GM12878 (cell line): Measurements from ENCODE around the gene CALD1. TPM values are rescaled to one million over a fixed set of nuclear protein-coding genes. Genes with fewer than 3 reads are reported as not detected.

Experiments
- ATAC-seq: fragments of 200-7000 bp; cut with Tn5 transposase; 3 replicates; pipeline ENCODE4 v1.9.1; 2020; ENCODE audit warnings: mild to moderate bottlenecking, moderate library complexity
- BruUV-seq: library from RNA; stranded (reverse); fragments of 400-500 nt; replicated peaks from 2 replicates; lab custom pipeline; 2021; lab: Mats Ljungman, UMichigan
- CTCF ChIA-PET: fragments of 300-600 bp; sonication (Branson Sonifier 250); formaldehyde crosslinking; extraction: SDS; loops from one replicate; lab custom pipeline; 2021; ENCODE audit warnings: inconsistent platforms; lab: Yijun Ruan, JAX
- POLR2A ChIA-PET: fragments of 350-600 bp; formaldehyde crosslinking; extraction: SDS; loops from one replicate; lab custom pipeline; 2021; ENCODE audit warnings: inconsistent platforms; lab: Charles Lee
- RAD21 ChIA-PET: fragments of 300-600 bp; sonication (Branson Sonifier 250); formaldehyde crosslinking; loops from one replicate; lab custom pipeline; 2023; ENCODE audit warnings: antibody characterized with exemption; ENCODE audit not compliant: unreplicated experiment; lab: Charles Lee
- SMC1A ChIA-PET: fragments of 300-600 bp; sonication (Branson Sonifier 250); formaldehyde crosslinking; loops from one replicate; lab custom pipeline; 2023; ENCODE audit not compliant: unreplicated experiment, uncharacterized antibody; lab: Charles Lee
- DNase-seq: peaks from one replicate; pipeline ENCODE4 v3.0.0-alpha.2; 2011; ENCODE audit warnings: low read depth, low spot score
- FAIRE-seq: peaks from 3 replicates; lab custom pipeline; 2011; peaks lifted over from hg19 to GRCh38; lab: Jason Lieb, UNC
- H2AFZ ChIP-seq: 2 replicates; pipeline ENCODE4 v1.6.0; 2011; ENCODE audit warnings: low read depth, low read length, control low read depth; ENCODE audit not compliant: control insufficient read depth
- H3K27ac ChIP-seq: 2 replicates; pipeline ENCODE4 v1.5.1; 2011; ENCODE audit warnings: control low read depth; ENCODE audit not compliant: control insufficient read depth, insufficient read depth
- H3K27me3 ChIP-seq, 2 experiments: replicated peaks in 1 of 2; 2 replicates each; pipeline versions ENCODE4 v1.6.0 to v1.6.1; 2011; ENCODE audit warnings: low read length in 1 of 2; ENCODE audit not compliant: control insufficient read depth in 2 of 2, insufficient read depth in 2 of 2
- H3K36me3 ChIP-seq, 2 experiments: 2 replicates each; pipeline ENCODE4 v1.5.1; 2011; ENCODE audit warnings: low read length in 1 of 2; ENCODE audit not compliant: control insufficient read depth in 2 of 2, insufficient read depth in 2 of 2
- H3K4me1 ChIP-seq: 2 replicates; pipeline ENCODE4 v1.6.1; 2011; ENCODE audit warnings: mild to moderate bottlenecking, low read length, moderate library complexity, mixed read lengths; ENCODE audit not compliant: control insufficient read depth, insufficient read depth
- H3K4me2 ChIP-seq: 2 replicates; pipeline ENCODE4 v1.6.0; 2011; ENCODE audit warnings: control low read depth; ENCODE audit not compliant: control insufficient read depth, insufficient read depth
- H3K4me3 ChIP-seq: fragments of 200-600 bp; sonication (generic); 2 replicates; pipeline ENCODE4 v1.5.1; 2016
- H3K79me2 ChIP-seq: 2 replicates; pipeline ENCODE4 v1.6.0; 2011; ENCODE audit warnings: low read length; ENCODE audit not compliant: control insufficient read depth, insufficient read depth
- H3K9ac ChIP-seq: 2 replicates; pipeline ENCODE4 v1.8.0; 2011; ENCODE audit warnings: low read length, control low read depth, mixed read lengths; ENCODE audit not compliant: control insufficient read depth, insufficient read depth
- H3K9me3 ChIP-seq: replicated peaks from 3 replicates; pipeline ENCODE4 v1.5.1; 2011; ENCODE audit warnings: mild to moderate bottlenecking, low read length; ENCODE audit not compliant: control insufficient read depth, insufficient read depth
- H4K20me1 ChIP-seq: 2 replicates; pipeline ENCODE4 v1.6.0; 2011; ENCODE audit not compliant: control insufficient read depth, insufficient read depth
- BRCA1 ChIP-seq: IDR thresholded peaks from 2 replicates; pipeline ENCODE4 v1.6.1; 2011; ENCODE audit warnings: low read depth, low read length, improper control_type of control experiment
- CBX3 ChIP-seq: fragments of 200-600 bp; sonication (generic); IDR thresholded peaks from 2 replicates; pipeline ENCODE4 v1.6.1; 2016; ENCODE audit warnings: low read depth, borderline replicate concordance
- CEBPB ChIP-seq, 2 experiments: fragments of 150-350 bp in 1 of 2; IDR thresholded peaks; 2 replicates each; pipeline ENCODE4 v1.6.1; 2012 to 2014; ENCODE audit warnings: low read depth in 2 of 2, low read length in 2 of 2, borderline replicate concordance in 1 of 2, inconsistent platforms in 1 of 2
- EP300 ChIP-seq, 2 experiments: fragments of 150-350 bp in 1 of 2; IDR thresholded peaks; 2 replicates each; pipeline ENCODE4 v1.6.1; 2011 to 2012; ENCODE audit warnings: low read depth in 2 of 2, low read length in 2 of 2, borderline replicate concordance in 1 of 2, improper control_type of control experiment in 1 of 2, inconsistent platforms in 1 of 2; ENCODE audit not compliant: control insufficient read depth in 1 of 2
- FOXM1 ChIP-seq: IDR thresholded peaks from 2 replicates; pipeline ENCODE4 v1.6.1; 2012; ENCODE audit warnings: low read depth, mild to moderate bottlenecking, inconsistent platforms, low read length, moderate library complexity
- IRF4 ChIP-seq: IDR thresholded peaks from 2 replicates; pipeline ENCODE4 v1.6.1; 2011; ENCODE audit warnings: low read depth, low read length
- KLF5 ChIP-seq: fragments of 450-650 bp; IDR thresholded peaks from 2 replicates; pipeline ENCODE4 v1.6.1; 2014; ENCODE audit warnings: mild to moderate bottlenecking; ENCODE audit not compliant: partially characterized antibody
- MEF2B ChIP-seq: fragments of 450-650 bp; IDR thresholded peaks from 2 replicates; pipeline ENCODE4 v1.6.1; 2018; ENCODE audit warnings: mild to moderate bottlenecking, moderate library complexity; ENCODE audit not compliant: partially characterized antibody, poor library complexity, severe bottlenecking
- PML ChIP-seq: IDR thresholded peaks from 2 replicates; pipeline ENCODE4 v1.6.1; 2012; ENCODE audit warnings: low read length, inconsistent platforms
- RCOR1 ChIP-seq: conservative IDR thresholded peaks from 2 replicates; pipeline ENCODE4 v1.6.1; 2012; ENCODE audit warnings: low read depth, low read length, improper control_type of control experiment
- SIN3A ChIP-seq: IDR thresholded peaks from 2 replicates; pipeline ENCODE4 v1.6.1; 2012; ENCODE audit warnings: low read depth, low read length, improper control_type of control experiment
- WGBS: methylation state at CpG from one replicate; pipeline ENCODE4 v1.1.6; 2016; ENCODE audit warnings: low lambda C conversion rate; ENCODE audit not compliant: insufficient replicate concordance, insufficient coverage; ENCODE audit errors: missing lambda C conversion rate; 5-methylcytosine and 5-hydroxymethylcytosine counted together
- in situ Hi-C: fragments of 300-500 bp; cut with MboI; formaldehyde crosslinking; loops from 9 replicates; pipeline ENCODE4 v1.14.3; 2018; ENCODE audit warnings: mixed read lengths
- intact Hi-C: fragments of 100-400 bp; cut with micrococcal nuclease; formaldehyde crosslinking; loops from one replicate; pipeline ENCODE4 v1.14.2; 2022; ENCODE audit not compliant: unreplicated experiment
- polyA plus RNA-seq, 11 experiments: library from polyadenylated mRNA; depleted of rRNA in 4 of 11; unstranded in 6 of 11; stranded (reverse) in 5 of 11; fragments of >200 nt; fragmentation: Nextera tagmentation in 4 of 11; fragmentation: Illumina TruSeq in 1 of 11; extraction: Ambion mirVana in 4 of 11; extraction: Trizol in 1 of 11; gene quantifications; 1 replicate in 1 of 11; 2 replicates in 10 of 11; pipeline versions ENCODE4 v1.2.1 to v1.2.3, GENCODE V29; 2011 to 2016; ENCODE audit warnings: inconsistent platforms in 2 of 11, missing spikeins in 2 of 11, low read depth in 1 of 11
- total RNA-seq, 4 experiments: library from RNA; depleted of rRNA in 3 of 4; stranded (reverse); fragments of >200 nt in 3 of 4; fragmentation: Illumina TruSeq in 1 of 4; extraction: Trizol in 1 of 4; gene quantifications; 2 replicates each; pipeline versions ENCODE4 v1.2.1 to v1.2.3, GENCODE V29; 2013 to 2021
- TF ChIP-seq, protein P1 (sequence below): fragments of 450-650 bp; IDR thresholded peaks from 2 replicates; pipeline ENCODE4 v1.6.1; 2018; ENCODE audit warnings: borderline replicate concordance, mild to moderate bottlenecking; ENCODE audit not compliant: partially characterized antibody
- TF ChIP-seq, protein P2 (sequence below): fragments of 450-650 bp; IDR thresholded peaks from 2 replicates; pipeline ENCODE4 v1.6.1; 2016; ENCODE audit warnings: mild to moderate bottlenecking
- TF ChIP-seq, protein P3 (sequence below): fragments of 450-650 bp; IDR thresholded peaks from 2 replicates; pipeline ENCODE4 v1.6.1; 2017; ENCODE audit warnings: mild to moderate bottlenecking
- TF ChIP-seq, protein P4 (sequence below): fragments of 150-350 bp; IDR thresholded peaks from 2 replicates; pipeline ENCODE4 v1.6.1; 2014; ENCODE audit warnings: mild to moderate bottlenecking, low read depth, low read length
- TF ChIP-seq, protein P5 (sequence below): IDR thresholded peaks from 2 replicates; pipeline ENCODE4 v1.6.1; 2011; ENCODE audit warnings: borderline replicate concordance, low read depth, mild to moderate bottlenecking, moderate library complexity, mixed read lengths, low read length; ENCODE audit not compliant: insufficient read depth; ENCODE audit errors: extremely low read length

The CALD1 gene
- total and polyA plus RNA-seq, 10 of the 15 experiments (the other 5 are each of a cell fraction or from before 2014, with no cell fraction given) = 0.03 to 1.3 (median 0.22) TPM

DNA sequence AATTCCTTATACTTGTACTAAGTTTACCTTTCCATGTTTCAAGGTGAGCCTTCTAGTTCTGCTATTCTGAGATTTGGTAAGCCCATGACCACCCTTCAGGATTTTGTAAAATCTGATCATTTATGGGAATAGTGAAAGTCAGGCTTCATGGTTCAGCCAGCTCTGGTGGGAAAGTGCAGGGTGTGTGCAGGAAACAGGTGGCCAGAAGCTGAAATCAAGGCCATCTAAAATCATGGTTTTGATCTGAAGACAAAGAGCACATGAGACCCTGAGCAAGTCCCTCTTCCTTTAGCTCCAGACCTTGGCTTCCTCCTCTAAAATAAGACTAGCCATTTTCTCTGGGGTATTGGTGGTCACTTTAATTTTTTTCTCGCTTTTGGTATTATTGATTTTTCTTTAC is 91.3 kb downstream of the CALD1 start:
- Histone ChIP-seq H3K9me3 (no peaks in the 10 kb centered on the region), H3K4me1 (no peaks in the 10 kb centered on the region), H4K20me1 (no peaks in the 10 kb centered on the region), H3K36me3 (no peaks in the 10 kb centered on the region), H3K27ac (no peak overlapping the region), H2AFZ (no peak overlapping the region), H3K4me3 (no peak overlapping the region), H3K79me2 (no peaks in the 10 kb centered on the region), H3K9ac (no peak overlapping the region), H3K27me3 (no peaks in the 10 kb centered on the region; a peak in 1 of 4 replicates), H3K4me2 (no peak overlapping the region)
- ChIA-PET SMC1A (interaction anchor here (0.6 to 1.7 kb wide), 3 partner anchors 17 to 104 kb away, joined by 3 read pairs; no protein-coding TSS in a partner anchor), POLR2A (no interaction called here), CTCF (interaction anchor here (0.7 kb wide), 1 partner anchor 416 kb away, joined by 3 read pairs; no protein-coding TSS in a partner anchor), RAD21 (interaction anchor here (1.5 kb wide), 1 partner anchor 30 kb away, joined by 3 read pairs; no protein-coding TSS in a partner anchor)
- in situ Hi-C loops (no loop called here), intact Hi-C loops (no loop called here)
- ATAC-seq = no peak
- no peak for DNase-seq
- FAIRE-seq = no peak
- 91% methylated on average over 1 of the region's 1 CpG for WGBS
- BruUV-seq = no TSS peak
- TF ChIP-seq, protein P1, sequence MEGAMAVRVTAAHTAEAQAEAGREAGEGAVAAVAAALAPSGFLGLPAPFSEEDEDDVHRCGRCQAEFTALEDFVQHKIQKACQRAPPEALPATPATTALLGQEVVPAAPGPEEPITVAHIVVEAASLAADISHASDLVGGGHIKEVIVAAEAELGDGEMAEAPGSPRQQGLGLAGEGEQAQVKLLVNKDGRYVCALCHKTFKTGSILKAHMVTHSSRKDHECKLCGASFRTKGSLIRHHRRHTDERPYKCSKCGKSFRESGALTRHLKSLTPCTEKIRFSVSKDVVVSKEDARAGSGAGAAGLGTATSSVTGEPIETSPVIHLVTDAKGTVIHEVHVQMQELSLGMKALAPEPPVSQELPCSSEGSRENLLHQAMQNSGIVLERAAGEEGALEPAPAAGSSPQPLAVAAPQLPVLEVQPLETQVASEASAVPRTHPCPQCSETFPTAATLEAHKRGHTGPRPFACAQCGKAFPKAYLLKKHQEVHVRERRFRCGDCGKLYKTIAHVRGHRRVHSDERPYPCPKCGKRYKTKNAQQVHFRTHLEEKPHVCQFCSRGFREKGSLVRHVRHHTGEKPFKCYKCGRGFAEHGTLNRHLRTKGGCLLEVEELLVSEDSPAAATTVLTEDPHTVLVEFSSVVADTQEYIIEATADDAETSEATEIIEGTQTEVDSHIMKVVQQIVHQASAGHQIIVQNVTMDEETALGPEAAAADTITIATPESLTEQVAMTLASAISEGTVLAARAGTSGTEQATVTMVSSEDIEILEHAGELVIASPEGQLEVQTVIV = no peak
- no peak for TF ChIP-seq MEF2B
- no peak for TF ChIP-seq SIN3A
- no peak for TF ChIP-seq CEBPB (IDR thresholded peaks at IDR 0.05; ENCODE audit: borderline replicate concordance in 1 of 2, low read depth in 2 of 2, low read length in 2 of 2)
- no peak for TF ChIP-seq KLF5
- no peak for TF ChIP-seq RCOR1
- TF ChIP-seq EP300 (IDR thresholded peaks at IDR 0.05; ENCODE audit: borderline replicate concordance in 1 of 2, control insufficient read depth in 1 of 2, low read depth in 2 of 2, low read length in 2 of 2) = no peak
- TF ChIP-seq, protein P2, sequence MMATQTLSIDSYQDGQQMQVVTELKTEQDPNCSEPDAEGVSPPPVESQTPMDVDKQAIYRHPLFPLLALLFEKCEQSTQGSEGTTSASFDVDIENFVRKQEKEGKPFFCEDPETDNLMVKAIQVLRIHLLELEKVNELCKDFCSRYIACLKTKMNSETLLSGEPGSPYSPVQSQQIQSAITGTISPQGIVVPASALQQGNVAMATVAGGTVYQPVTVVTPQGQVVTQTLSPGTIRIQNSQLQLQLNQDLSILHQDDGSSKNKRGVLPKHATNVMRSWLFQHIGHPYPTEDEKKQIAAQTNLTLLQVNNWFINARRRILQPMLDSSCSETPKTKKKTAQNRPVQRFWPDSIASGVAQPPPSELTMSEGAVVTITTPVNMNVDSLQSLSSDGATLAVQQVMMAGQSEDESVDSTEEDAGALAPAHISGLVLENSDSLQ = no peak
- no peak for TF ChIP-seq FOXM1
- TF ChIP-seq, protein P3, sequence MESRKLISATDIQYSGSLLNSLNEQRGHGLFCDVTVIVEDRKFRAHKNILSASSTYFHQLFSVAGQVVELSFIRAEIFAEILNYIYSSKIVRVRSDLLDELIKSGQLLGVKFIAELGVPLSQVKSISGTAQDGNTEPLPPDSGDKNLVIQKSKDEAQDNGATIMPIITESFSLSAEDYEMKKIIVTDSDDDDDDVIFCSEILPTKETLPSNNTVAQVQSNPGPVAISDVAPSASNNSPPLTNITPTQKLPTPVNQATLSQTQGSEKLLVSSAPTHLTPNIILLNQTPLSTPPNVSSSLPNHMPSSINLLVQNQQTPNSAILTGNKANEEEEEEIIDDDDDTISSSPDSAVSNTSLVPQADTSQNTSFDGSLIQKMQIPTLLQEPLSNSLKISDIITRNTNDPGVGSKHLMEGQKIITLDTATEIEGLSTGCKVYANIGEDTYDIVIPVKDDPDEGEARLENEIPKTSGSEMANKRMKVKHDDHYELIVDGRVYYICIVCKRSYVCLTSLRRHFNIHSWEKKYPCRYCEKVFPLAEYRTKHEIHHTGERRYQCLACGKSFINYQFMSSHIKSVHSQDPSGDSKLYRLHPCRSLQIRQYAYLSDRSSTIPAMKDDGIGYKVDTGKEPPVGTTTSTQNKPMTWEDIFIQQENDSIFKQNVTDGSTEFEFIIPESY = no peak
- TF ChIP-seq, protein P4, sequence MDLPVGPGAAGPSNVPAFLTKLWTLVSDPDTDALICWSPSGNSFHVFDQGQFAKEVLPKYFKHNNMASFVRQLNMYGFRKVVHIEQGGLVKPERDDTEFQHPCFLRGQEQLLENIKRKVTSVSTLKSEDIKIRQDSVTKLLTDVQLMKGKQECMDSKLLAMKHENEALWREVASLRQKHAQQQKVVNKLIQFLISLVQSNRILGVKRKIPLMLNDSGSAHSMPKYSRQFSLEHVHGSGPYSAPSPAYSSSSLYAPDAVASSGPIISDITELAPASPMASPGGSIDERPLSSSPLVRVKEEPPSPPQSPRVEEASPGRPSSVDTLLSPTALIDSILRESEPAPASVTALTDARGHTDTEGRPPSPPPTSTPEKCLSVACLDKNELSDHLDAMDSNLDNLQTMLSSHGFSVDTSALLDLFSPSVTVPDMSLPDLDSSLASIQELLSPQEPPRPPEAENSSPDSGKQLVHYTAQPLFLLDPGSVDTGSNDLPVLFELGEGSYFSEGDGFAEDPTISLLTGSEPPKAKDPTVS = no peak
- no peak for TF ChIP-seq IRF4
- TF ChIP-seq BRCA1 = no peak
- no peak for TF ChIP-seq PML
- TF ChIP-seq CBX3 = no peak
- TF ChIP-seq, protein P5, sequence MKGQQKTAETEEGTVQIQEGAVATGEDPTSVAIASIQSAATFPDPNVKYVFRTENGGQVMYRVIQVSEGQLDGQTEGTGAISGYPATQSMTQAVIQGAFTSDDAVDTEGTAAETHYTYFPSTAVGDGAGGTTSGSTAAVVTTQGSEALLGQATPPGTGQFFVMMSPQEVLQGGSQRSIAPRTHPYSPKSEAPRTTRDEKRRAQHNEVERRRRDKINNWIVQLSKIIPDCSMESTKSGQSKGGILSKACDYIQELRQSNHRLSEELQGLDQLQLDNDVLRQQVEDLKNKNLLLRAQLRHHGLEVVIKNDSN = no peak
